Liver (tissue), 9 donors: ENCODE data around the gene FAR1. TPM values are rescaled to one million over a fixed set of nuclear protein-coding genes. Genes with fewer than 3 reads are reported as not detected.

Experiments used
- DNase-seq: peaks from one replicate; pipeline ENCODE4 v3.0.0-alpha.2; 2017; ENCODE audit warnings: low spot score
- H3K27ac ChIP-seq, 2 donors: one replicate each; pipeline ENCODE4 v1.7.0; 2013; ENCODE audit warnings: inconsistent platforms in 2 of 2, low read length in 2 of 2, control low read depth in 1 of 2, low read depth in 1 of 2, mild to moderate bottlenecking in 1 of 2
- H3K27me3 ChIP-seq, 4 donors: one replicate each; pipeline versions ENCODE4 v1.6.1 to v1.7.0; 2013; ENCODE audit warnings: low read length in 3 of 4, inconsistent platforms in 1 of 4, mild to moderate bottlenecking in 1 of 4, moderate library complexity in 1 of 4; ENCODE audit not compliant: control insufficient read depth in 4 of 4, insufficient read depth in 4 of 4
- H3K36me3 ChIP-seq, 4 donors: one replicate each; pipeline versions ENCODE4 v1.6.1 to v1.7.0; 2013; ENCODE audit warnings: low read length in 3 of 4, mild to moderate bottlenecking in 3 of 4, low read depth in 1 of 4, moderate library complexity in 1 of 4; ENCODE audit not compliant: control insufficient read depth in 4 of 4, insufficient read depth in 3 of 4
- H3K4me1 ChIP-seq, 4 donors: one replicate each; pipeline versions ENCODE4 v1.6.1 to v1.7.0; 2013; ENCODE audit warnings: low read length in 3 of 4, mild to moderate bottlenecking in 3 of 4, moderate library complexity in 1 of 4; ENCODE audit not compliant: control insufficient read depth in 4 of 4, insufficient read depth in 4 of 4
- H3K4me3 ChIP-seq, 3 donors: one replicate each; pipeline versions ENCODE4 v1.6.1 to v1.7.0; 2013; ENCODE audit warnings: low read length in 3 of 3, control low read depth in 1 of 3, low read depth in 1 of 3, mild to moderate bottlenecking in 1 of 3
- H3K9ac ChIP-seq, 2 donors: one replicate each; pipeline ENCODE4 v1.7.0; 2013; ENCODE audit warnings: low read length in 2 of 2, mild to moderate bottlenecking in 2 of 2, moderate library complexity in 2 of 2, control low read depth in 1 of 2, low read depth in 1 of 2
- H3K9me3 ChIP-seq, 4 donors: one replicate each; pipeline versions ENCODE4 v1.6.1 to v1.7.0; 2013; ENCODE audit warnings: low read length in 3 of 4; ENCODE audit not compliant: control insufficient read depth in 4 of 4
- EGR1 ChIP-seq, 2 donors: IDR thresholded peaks; 2 replicates each; pipeline ENCODE4 v1.6.1; 2016 to 2018; ENCODE audit warnings: antibody characterized with exemption in 2 of 2, low read depth in 2 of 2
- FOXA1 ChIP-seq: IDR thresholded peaks from 2 replicates; pipeline ENCODE4 v1.6.1; 2016; ENCODE audit warnings: antibody characterized with exemption
- FOXA2 ChIP-seq: IDR thresholded peaks from 2 replicates; pipeline ENCODE4 v1.6.1; 2016; ENCODE audit warnings: antibody characterized with exemption
- GABPA ChIP-seq, 2 donors: IDR thresholded peaks in 1 of 2; conservative IDR thresholded peaks in 1 of 2; 2 replicates each; pipeline ENCODE4 v1.6.1; 2016; ENCODE audit warnings: antibody characterized with exemption in 2 of 2, mild to moderate bottlenecking in 1 of 2, moderate library complexity in 1 of 2
- HNF4A ChIP-seq, 2 donors: conservative IDR thresholded peaks; 2 replicates each; pipeline ENCODE4 v1.6.1; 2016; ENCODE audit warnings: antibody characterized with exemption in 2 of 2, mild to moderate bottlenecking in 2 of 2
- JUND ChIP-seq, 2 donors: IDR thresholded peaks; 2 replicates each; pipeline ENCODE4 v1.6.1; 2016; ENCODE audit warnings: antibody characterized with exemption in 2 of 2
- NR2F2 ChIP-seq: IDR thresholded peaks from 2 replicates; pipeline ENCODE4 v1.6.1; 2016; ENCODE audit warnings: antibody characterized with exemption
- RAD21 ChIP-seq, 2 donors: IDR thresholded peaks; 2 replicates each; pipeline ENCODE4 v1.6.1; 2016; ENCODE audit warnings: antibody characterized with exemption in 2 of 2, mild to moderate bottlenecking in 2 of 2
- RXRA ChIP-seq, 2 donors: IDR thresholded peaks; 2 replicates each; pipeline ENCODE4 v1.6.1; 2017 to 2018; ENCODE audit warnings: antibody characterized with exemption in 2 of 2, mild to moderate bottlenecking in 1 of 2
- SP1 ChIP-seq: IDR thresholded peaks from 2 replicates; pipeline ENCODE4 v1.6.1; 2018; ENCODE audit warnings: antibody characterized with exemption, mild to moderate bottlenecking
- TAF1 ChIP-seq: conservative IDR thresholded peaks from 2 replicates; pipeline ENCODE4 v1.6.1; 2016; ENCODE audit warnings: antibody characterized with exemption, mild to moderate bottlenecking
- YY1 ChIP-seq: IDR thresholded peaks from 2 replicates; pipeline ENCODE4 v1.6.1; 2016; ENCODE audit warnings: antibody characterized with exemption, mild to moderate bottlenecking
- WGBS: extraction: QIAGEN DNeasy Blood & Tissue Kit; methylation state at CpG from one replicate; pipeline ENCODE4 v1.1.7; 2013; 5-methylcytosine and 5-hydroxymethylcytosine counted together
- polyA plus RNA-seq, 2 donors: library from polyadenylated mRNA; stranded (reverse) in 1 of 2; unstranded in 1 of 2; fragments of 200-250 nt in 1 of 2; fragments of >200 nt in 1 of 2; fragmentation: Nextera tagmentation in 1 of 2; extraction: Ambion mirVana in 1 of 2; gene quantifications; one replicate each; pipeline versions ENCODE4 v1.2.1 to v1.2.3, GENCODE V29; 2013 to 2015
- total RNA-seq, 2 donors: library from RNA; depleted of rRNA; stranded (reverse); fragments of >200 nt; gene quantifications; one replicate each; pipeline ENCODE4 v1.2.3, GENCODE V29; 2014
- TF ChIP-seq, protein P1 (sequence below): IDR thresholded peaks from 2 replicates; pipeline ENCODE4 v1.6.1; 2016; ENCODE audit warnings: antibody characterized with exemption
- TF ChIP-seq, protein P2 (sequence below): fragments of 150-350 bp; IDR thresholded peaks from 2 replicates; pipeline ENCODE4 v1.5.1; 2017; ENCODE audit warnings: improper control_type of control experiment, low read depth, low read length; ENCODE audit not compliant: missing input control
- TF ChIP-seq, protein P3 (sequence below): IDR thresholded peaks from 2 replicates; pipeline ENCODE4 v1.6.1; 2016; ENCODE audit warnings: antibody characterized with exemption
- TF ChIP-seq, protein P4 (sequence below): IDR thresholded peaks from 2 replicates; pipeline ENCODE4 v1.6.1; 2016; ENCODE audit warnings: antibody characterized with exemption, mild to moderate bottlenecking
- TF ChIP-seq, protein P5 (sequence below): IDR thresholded peaks from 2 replicates; pipeline ENCODE4 v1.6.1; 2016; ENCODE audit warnings: antibody characterized with exemption
- donor health status: healthy.
- donor health status: healthy.
- donor health status: healthy.
- donor health status: healthy.
- donor health status: healthy.

Gene FAR1
- total and polyA plus RNA-seq, 4 donors, result 1.7 to 29.6 (median 5.5) TPM

DNA sequence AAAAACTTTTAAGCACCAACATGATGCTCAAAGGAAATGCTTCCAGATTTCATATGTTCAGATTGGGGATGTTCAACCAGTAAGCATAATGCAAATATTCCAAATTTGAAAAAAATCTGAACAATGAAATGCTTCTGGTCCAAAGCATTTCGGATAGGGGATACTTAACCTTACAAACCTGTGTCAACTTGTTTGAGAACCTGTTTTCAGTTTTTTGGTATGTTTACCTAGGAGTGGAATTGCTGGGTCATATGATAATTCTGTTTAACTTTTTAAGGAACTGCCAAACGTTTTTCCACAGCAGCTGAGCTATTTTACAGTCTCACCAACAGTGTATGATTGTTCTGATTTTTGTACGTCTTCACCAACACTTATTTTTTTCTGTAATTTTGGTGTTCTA, 23.7 kb downstream of the FAR1 start:
- Histone ChIP-seq H3K9me3 (no peaks in the 10 kb centered on the region), H3K27ac (no peak overlapping the region), H3K4me3 (no peak overlapping the region), H3K9ac (no peak overlapping the region), H3K36me3 (no peaks in the 10 kb centered on the region), H3K27me3 (no peaks in the 10 kb centered on the region), H3K4me1 (no peaks in the 10 kb centered on the region)
- TF ChIP-seq, protein P1, sequence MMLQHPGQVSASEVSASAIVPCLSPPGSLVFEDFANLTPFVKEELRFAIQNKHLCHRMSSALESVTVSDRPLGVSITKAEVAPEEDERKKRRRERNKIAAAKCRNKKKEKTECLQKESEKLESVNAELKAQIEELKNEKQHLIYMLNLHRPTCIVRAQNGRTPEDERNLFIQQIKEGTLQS, result no peak
- TF ChIP-seq RAD21 (IDR thresholded peaks at IDR 0.05) (no peak), FOXA1 (no peak), JUND (IDR thresholded peaks at IDR 0.05) (no peak), HNF4A (conservative IDR thresholded peaks at IDR 0.05) (no peak), EGR1 (IDR thresholded peaks at IDR 0.05; ENCODE audit: low read depth in 2 of 2) (no peak), FOXA2 (no peak), TAF1 (no peak), SP1 (no peak)
- TF ChIP-seq, protein P2, sequence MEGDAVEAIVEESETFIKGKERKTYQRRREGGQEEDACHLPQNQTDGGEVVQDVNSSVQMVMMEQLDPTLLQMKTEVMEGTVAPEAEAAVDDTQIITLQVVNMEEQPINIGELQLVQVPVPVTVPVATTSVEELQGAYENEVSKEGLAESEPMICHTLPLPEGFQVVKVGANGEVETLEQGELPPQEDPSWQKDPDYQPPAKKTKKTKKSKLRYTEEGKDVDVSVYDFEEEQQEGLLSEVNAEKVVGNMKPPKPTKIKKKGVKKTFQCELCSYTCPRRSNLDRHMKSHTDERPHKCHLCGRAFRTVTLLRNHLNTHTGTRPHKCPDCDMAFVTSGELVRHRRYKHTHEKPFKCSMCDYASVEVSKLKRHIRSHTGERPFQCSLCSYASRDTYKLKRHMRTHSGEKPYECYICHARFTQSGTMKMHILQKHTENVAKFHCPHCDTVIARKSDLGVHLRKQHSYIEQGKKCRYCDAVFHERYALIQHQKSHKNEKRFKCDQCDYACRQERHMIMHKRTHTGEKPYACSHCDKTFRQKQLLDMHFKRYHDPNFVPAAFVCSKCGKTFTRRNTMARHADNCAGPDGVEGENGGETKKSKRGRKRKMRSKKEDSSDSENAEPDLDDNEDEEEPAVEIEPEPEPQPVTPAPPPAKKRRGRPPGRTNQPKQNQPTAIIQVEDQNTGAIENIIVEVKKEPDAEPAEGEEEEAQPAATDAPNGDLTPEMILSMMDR, result no peak
- TF ChIP-seq, protein P3, sequence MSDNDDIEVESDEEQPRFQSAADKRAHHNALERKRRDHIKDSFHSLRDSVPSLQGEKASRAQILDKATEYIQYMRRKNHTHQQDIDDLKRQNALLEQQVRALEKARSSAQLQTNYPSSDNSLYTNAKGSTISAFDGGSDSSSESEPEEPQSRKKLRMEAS, result no peak
- DNase-seq, result no peak
- 48% methylated on average over 3 of the region's 3 CpGs for WGBS

DNA sequence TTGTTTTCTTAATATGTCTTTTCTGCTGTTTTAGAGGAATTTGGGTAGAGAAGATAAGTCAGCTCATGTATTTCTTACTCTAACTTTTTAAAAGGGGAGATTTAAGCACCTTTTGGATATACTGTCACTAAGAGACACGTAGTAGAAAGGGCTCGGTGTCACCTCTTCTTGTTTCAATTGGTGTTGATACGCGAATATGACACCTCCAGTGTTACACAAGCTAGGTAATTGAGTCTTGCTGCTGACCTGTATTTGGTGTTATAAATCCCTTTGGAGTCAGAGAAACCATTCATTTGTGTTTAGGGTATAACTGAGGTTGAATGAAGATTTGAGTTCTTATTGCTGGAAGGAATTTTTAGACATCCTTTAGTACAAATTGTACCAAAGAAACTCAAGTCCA, 25.6 kb downstream of the FAR1 start:
- no peak for TF ChIP-seq GABPA (IDR thresholded peaks at IDR 0.05 in 1 of 2, conservative IDR thresholded peaks at IDR 0.05 in 1 of 2)
- no peak for TF ChIP-seq RAD21 (IDR thresholded peaks at IDR 0.05)
- TF ChIP-seq, protein P4, sequence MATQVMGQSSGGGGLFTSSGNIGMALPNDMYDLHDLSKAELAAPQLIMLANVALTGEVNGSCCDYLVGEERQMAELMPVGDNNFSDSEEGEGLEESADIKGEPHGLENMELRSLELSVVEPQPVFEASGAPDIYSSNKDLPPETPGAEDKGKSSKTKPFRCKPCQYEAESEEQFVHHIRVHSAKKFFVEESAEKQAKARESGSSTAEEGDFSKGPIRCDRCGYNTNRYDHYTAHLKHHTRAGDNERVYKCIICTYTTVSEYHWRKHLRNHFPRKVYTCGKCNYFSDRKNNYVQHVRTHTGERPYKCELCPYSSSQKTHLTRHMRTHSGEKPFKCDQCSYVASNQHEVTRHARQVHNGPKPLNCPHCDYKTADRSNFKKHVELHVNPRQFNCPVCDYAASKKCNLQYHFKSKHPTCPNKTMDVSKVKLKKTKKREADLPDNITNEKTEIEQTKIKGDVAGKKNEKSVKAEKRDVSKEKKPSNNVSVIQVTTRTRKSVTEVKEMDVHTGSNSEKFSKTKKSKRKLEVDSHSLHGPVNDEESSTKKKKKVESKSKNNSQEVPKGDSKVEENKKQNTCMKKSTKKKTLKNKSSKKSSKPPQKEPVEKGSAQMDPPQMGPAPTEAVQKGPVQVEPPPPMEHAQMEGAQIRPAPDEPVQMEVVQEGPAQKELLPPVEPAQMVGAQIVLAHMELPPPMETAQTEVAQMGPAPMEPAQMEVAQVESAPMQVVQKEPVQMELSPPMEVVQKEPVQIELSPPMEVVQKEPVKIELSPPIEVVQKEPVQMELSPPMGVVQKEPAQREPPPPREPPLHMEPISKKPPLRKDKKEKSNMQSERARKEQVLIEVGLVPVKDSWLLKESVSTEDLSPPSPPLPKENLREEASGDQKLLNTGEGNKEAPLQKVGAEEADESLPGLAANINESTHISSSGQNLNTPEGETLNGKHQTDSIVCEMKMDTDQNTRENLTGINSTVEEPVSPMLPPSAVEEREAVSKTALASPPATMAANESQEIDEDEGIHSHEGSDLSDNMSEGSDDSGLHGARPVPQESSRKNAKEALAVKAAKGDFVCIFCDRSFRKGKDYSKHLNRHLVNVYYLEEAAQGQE, result no peak
- TF ChIP-seq YY1, result no peak
- no peak for TF ChIP-seq HNF4A (conservative IDR thresholded peaks at IDR 0.05)
- TF ChIP-seq RXRA (IDR thresholded peaks at IDR 0.05), result no peak
- no peak for TF ChIP-seq JUND (IDR thresholded peaks at IDR 0.05)
- TF ChIP-seq FOXA2, result no peak
- TF ChIP-seq SP1, result no peak
- TF ChIP-seq TAF1, result no peak
- no peak for TF ChIP-seq NR2F2
- no peak for TF ChIP-seq FOXA1
- TF ChIP-seq, protein P5, sequence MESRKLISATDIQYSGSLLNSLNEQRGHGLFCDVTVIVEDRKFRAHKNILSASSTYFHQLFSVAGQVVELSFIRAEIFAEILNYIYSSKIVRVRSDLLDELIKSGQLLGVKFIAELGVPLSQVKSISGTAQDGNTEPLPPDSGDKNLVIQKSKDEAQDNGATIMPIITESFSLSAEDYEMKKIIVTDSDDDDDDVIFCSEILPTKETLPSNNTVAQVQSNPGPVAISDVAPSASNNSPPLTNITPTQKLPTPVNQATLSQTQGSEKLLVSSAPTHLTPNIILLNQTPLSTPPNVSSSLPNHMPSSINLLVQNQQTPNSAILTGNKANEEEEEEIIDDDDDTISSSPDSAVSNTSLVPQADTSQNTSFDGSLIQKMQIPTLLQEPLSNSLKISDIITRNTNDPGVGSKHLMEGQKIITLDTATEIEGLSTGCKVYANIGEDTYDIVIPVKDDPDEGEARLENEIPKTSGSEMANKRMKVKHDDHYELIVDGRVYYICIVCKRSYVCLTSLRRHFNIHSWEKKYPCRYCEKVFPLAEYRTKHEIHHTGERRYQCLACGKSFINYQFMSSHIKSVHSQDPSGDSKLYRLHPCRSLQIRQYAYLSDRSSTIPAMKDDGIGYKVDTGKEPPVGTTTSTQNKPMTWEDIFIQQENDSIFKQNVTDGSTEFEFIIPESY, result no peak
- Histone ChIP-seq H3K9ac (no peak overlapping the region), H3K4me3 (no peak overlapping the region), H3K36me3 (no peaks in the 10 kb centered on the region), H3K27ac (no peak overlapping the region), H3K4me1 (no peaks in the 10 kb centered on the region), H3K27me3 (no peaks in the 10 kb centered on the region), H3K9me3 (no peaks in the 10 kb centered on the region)
- 89% methylated on average over 4 of the region's 4 CpGs for WGBS
- DNase-seq, result no peak
